Liver (tissue), 9 donors: ENCODE results near the gene UBR4. TPM values are rescaled to one million over a fixed set of nuclear protein-coding genes. Genes with fewer than 3 reads are reported as not detected.

Experiments used
- DNase-seq: peaks from one replicate; pipeline ENCODE4 v3.0.0-alpha.2; 2017; ENCODE audit warnings: low spot score
- H3K27ac ChIP-seq, 2 donors: one replicate each; pipeline ENCODE4 v1.7.0; 2013; ENCODE audit warnings: inconsistent platforms in 2 of 2, low read length in 2 of 2, control low read depth in 1 of 2, low read depth in 1 of 2, mild to moderate bottlenecking in 1 of 2
- H3K27me3 ChIP-seq, 4 donors: one replicate each; pipeline versions ENCODE4 v1.6.1 to v1.7.0; 2013; ENCODE audit warnings: low read length in 3 of 4, inconsistent platforms in 1 of 4, mild to moderate bottlenecking in 1 of 4, moderate library complexity in 1 of 4; ENCODE audit not compliant: control insufficient read depth in 4 of 4, insufficient read depth in 4 of 4
- H3K36me3 ChIP-seq, 4 donors: one replicate each; pipeline versions ENCODE4 v1.6.1 to v1.7.0; 2013; ENCODE audit warnings: low read length in 3 of 4, mild to moderate bottlenecking in 3 of 4, low read depth in 1 of 4, moderate library complexity in 1 of 4; ENCODE audit not compliant: control insufficient read depth in 4 of 4, insufficient read depth in 3 of 4
- H3K4me1 ChIP-seq, 4 donors: one replicate each; pipeline versions ENCODE4 v1.6.1 to v1.7.0; 2013; ENCODE audit warnings: low read length in 3 of 4, mild to moderate bottlenecking in 3 of 4, moderate library complexity in 1 of 4; ENCODE audit not compliant: control insufficient read depth in 4 of 4, insufficient read depth in 4 of 4
- H3K4me3 ChIP-seq, 3 donors: one replicate each; pipeline versions ENCODE4 v1.6.1 to v1.7.0; 2013; ENCODE audit warnings: low read length in 3 of 3, control low read depth in 1 of 3, low read depth in 1 of 3, mild to moderate bottlenecking in 1 of 3
- H3K9ac ChIP-seq, 2 donors: one replicate each; pipeline ENCODE4 v1.7.0; 2013; ENCODE audit warnings: low read length in 2 of 2, mild to moderate bottlenecking in 2 of 2, moderate library complexity in 2 of 2, control low read depth in 1 of 2, low read depth in 1 of 2
- H3K9me3 ChIP-seq, 4 donors: one replicate each; pipeline versions ENCODE4 v1.6.1 to v1.7.0; 2013; ENCODE audit warnings: low read length in 3 of 4; ENCODE audit not compliant: control insufficient read depth in 4 of 4
- EGR1 ChIP-seq, 2 donors: IDR thresholded peaks; 2 replicates each; pipeline ENCODE4 v1.6.1; 2016 to 2018; ENCODE audit warnings: antibody characterized with exemption in 2 of 2, low read depth in 2 of 2
- FOXA1 ChIP-seq: IDR thresholded peaks from 2 replicates; pipeline ENCODE4 v1.6.1; 2016; ENCODE audit warnings: antibody characterized with exemption
- FOXA2 ChIP-seq: IDR thresholded peaks from 2 replicates; pipeline ENCODE4 v1.6.1; 2016; ENCODE audit warnings: antibody characterized with exemption
- GABPA ChIP-seq, 2 donors: IDR thresholded peaks in 1 of 2; conservative IDR thresholded peaks in 1 of 2; 2 replicates each; pipeline ENCODE4 v1.6.1; 2016; ENCODE audit warnings: antibody characterized with exemption in 2 of 2, mild to moderate bottlenecking in 1 of 2, moderate library complexity in 1 of 2
- HNF4A ChIP-seq, 2 donors: conservative IDR thresholded peaks; 2 replicates each; pipeline ENCODE4 v1.6.1; 2016; ENCODE audit warnings: antibody characterized with exemption in 2 of 2, mild to moderate bottlenecking in 2 of 2
- HNF4G ChIP-seq: IDR thresholded peaks from 2 replicates; pipeline ENCODE4 v1.6.1; 2016; ENCODE audit warnings: antibody characterized with exemption
- JUND ChIP-seq, 2 donors: IDR thresholded peaks; 2 replicates each; pipeline ENCODE4 v1.6.1; 2016; ENCODE audit warnings: antibody characterized with exemption in 2 of 2
- NR2F2 ChIP-seq: IDR thresholded peaks from 2 replicates; pipeline ENCODE4 v1.6.1; 2016; ENCODE audit warnings: antibody characterized with exemption
- RAD21 ChIP-seq, 2 donors: IDR thresholded peaks; 2 replicates each; pipeline ENCODE4 v1.6.1; 2016; ENCODE audit warnings: antibody characterized with exemption in 2 of 2, mild to moderate bottlenecking in 2 of 2
- RXRA ChIP-seq, 2 donors: IDR thresholded peaks; 2 replicates each; pipeline ENCODE4 v1.6.1; 2017 to 2018; ENCODE audit warnings: antibody characterized with exemption in 2 of 2, mild to moderate bottlenecking in 1 of 2
- SP1 ChIP-seq: IDR thresholded peaks from 2 replicates; pipeline ENCODE4 v1.6.1; 2018; ENCODE audit warnings: antibody characterized with exemption, mild to moderate bottlenecking
- TAF1 ChIP-seq: conservative IDR thresholded peaks from 2 replicates; pipeline ENCODE4 v1.6.1; 2016; ENCODE audit warnings: antibody characterized with exemption, mild to moderate bottlenecking
- YY1 ChIP-seq: IDR thresholded peaks from 2 replicates; pipeline ENCODE4 v1.6.1; 2016; ENCODE audit warnings: antibody characterized with exemption, mild to moderate bottlenecking
- whole genome bisulfite sequencing: extraction: QIAGEN DNeasy Blood & Tissue Kit; methylation state at CpG from one replicate; pipeline ENCODE4 v1.1.7; 2013; 5-methylcytosine and 5-hydroxymethylcytosine counted together
- polyA plus RNA-seq, 2 donors: library from polyadenylated mRNA; stranded (reverse) in 1 of 2; unstranded in 1 of 2; fragments of 200-250 nt in 1 of 2; fragments of >200 nt in 1 of 2; fragmentation: Nextera tagmentation in 1 of 2; extraction: Ambion mirVana in 1 of 2; gene quantifications; one replicate each; pipeline versions ENCODE4 v1.2.1 to v1.2.3, GENCODE V29; 2013 to 2015
- total RNA-seq, 2 donors: library from RNA; depleted of rRNA; stranded (reverse); fragments of >200 nt; gene quantifications; one replicate each; pipeline ENCODE4 v1.2.3, GENCODE V29; 2014
- TF ChIP-seq, protein P1 (sequence below): fragments of 150-350 bp; IDR thresholded peaks from 2 replicates; pipeline ENCODE4 v1.5.1; 2017; ENCODE audit warnings: improper control_type of control experiment, low read depth, low read length; ENCODE audit not compliant: missing input control
- TF ChIP-seq, protein P2 (sequence below): IDR thresholded peaks from 2 replicates; pipeline ENCODE4 v1.6.1; 2016; ENCODE audit warnings: antibody characterized with exemption
- TF ChIP-seq, protein P3 (sequence below): IDR thresholded peaks from 2 replicates; pipeline ENCODE4 v1.6.1; 2016; ENCODE audit warnings: antibody characterized with exemption
- TF ChIP-seq, protein P4 (sequence below): IDR thresholded peaks from 2 replicates; pipeline ENCODE4 v1.6.1; 2016; ENCODE audit warnings: antibody characterized with exemption
- TF ChIP-seq, protein P5 (sequence below): IDR thresholded peaks from 2 replicates; pipeline ENCODE4 v1.6.1; 2016; ENCODE audit warnings: antibody characterized with exemption, mild to moderate bottlenecking
- donor health status: healthy.
- donor health status: healthy.
- donor health status: healthy.
- donor health status: healthy.
- donor health status: healthy.

UBR4 gene
- total and polyA plus RNA-seq, 4 donors: 45.4 to 156 (median 86.9) TPM

DNA sequence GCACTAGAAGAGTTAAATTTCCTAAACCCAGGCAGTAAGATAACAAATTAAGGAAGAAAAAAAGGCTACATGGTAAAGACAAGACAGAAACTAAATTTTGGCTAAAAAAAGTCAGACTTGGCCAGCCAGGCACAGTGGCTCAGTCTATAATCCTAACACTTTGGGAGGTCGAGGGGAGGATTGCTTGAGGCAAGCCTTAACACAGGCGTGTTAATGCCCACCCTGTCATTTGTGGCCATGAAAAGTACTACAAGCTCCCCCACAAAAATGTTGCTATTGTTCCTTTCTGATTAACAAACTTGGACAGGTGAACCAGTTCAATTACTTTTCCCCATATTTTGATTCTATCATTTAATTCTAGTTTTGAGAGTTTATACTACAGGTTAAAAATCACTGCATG, 32.3 kb downstream of the UBR4 start:
- H3K4me3 ChIP-seq: no peak overlapping the region
- H3K4me1 ChIP-seq: peaks cover 3 to 26% (median 16%) of the 10 kb centered on the region in 4 donors
- H3K27ac ChIP-seq: no peak overlapping the region
- no peak for DNase-seq
- TF ChIP-seq TAF1 (no peak), RXRA (IDR thresholded peaks at IDR 0.05) (no peak), NR2F2 (no peak), FOXA2 (no peak), HNF4A (conservative IDR thresholded peaks at IDR 0.05) (no peak), HNF4G (no peak), SP1 (no peak), GABPA (IDR thresholded peaks at IDR 0.05 in 1 of 2, conservative IDR thresholded peaks at IDR 0.05 in 1 of 2) (no peak), FOXA1 (no peak), YY1 (no peak), JUND (IDR thresholded peaks at IDR 0.05) (no peak), EGR1 (IDR thresholded peaks at IDR 0.05; ENCODE audit: low read depth in 2 of 2) (no peak), RAD21 (IDR thresholded peaks at IDR 0.05) (no peak)
- TF ChIP-seq, protein P1, sequence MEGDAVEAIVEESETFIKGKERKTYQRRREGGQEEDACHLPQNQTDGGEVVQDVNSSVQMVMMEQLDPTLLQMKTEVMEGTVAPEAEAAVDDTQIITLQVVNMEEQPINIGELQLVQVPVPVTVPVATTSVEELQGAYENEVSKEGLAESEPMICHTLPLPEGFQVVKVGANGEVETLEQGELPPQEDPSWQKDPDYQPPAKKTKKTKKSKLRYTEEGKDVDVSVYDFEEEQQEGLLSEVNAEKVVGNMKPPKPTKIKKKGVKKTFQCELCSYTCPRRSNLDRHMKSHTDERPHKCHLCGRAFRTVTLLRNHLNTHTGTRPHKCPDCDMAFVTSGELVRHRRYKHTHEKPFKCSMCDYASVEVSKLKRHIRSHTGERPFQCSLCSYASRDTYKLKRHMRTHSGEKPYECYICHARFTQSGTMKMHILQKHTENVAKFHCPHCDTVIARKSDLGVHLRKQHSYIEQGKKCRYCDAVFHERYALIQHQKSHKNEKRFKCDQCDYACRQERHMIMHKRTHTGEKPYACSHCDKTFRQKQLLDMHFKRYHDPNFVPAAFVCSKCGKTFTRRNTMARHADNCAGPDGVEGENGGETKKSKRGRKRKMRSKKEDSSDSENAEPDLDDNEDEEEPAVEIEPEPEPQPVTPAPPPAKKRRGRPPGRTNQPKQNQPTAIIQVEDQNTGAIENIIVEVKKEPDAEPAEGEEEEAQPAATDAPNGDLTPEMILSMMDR: no peak
- TF ChIP-seq, protein P2, sequence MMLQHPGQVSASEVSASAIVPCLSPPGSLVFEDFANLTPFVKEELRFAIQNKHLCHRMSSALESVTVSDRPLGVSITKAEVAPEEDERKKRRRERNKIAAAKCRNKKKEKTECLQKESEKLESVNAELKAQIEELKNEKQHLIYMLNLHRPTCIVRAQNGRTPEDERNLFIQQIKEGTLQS: no peak
- TF ChIP-seq, protein P3, sequence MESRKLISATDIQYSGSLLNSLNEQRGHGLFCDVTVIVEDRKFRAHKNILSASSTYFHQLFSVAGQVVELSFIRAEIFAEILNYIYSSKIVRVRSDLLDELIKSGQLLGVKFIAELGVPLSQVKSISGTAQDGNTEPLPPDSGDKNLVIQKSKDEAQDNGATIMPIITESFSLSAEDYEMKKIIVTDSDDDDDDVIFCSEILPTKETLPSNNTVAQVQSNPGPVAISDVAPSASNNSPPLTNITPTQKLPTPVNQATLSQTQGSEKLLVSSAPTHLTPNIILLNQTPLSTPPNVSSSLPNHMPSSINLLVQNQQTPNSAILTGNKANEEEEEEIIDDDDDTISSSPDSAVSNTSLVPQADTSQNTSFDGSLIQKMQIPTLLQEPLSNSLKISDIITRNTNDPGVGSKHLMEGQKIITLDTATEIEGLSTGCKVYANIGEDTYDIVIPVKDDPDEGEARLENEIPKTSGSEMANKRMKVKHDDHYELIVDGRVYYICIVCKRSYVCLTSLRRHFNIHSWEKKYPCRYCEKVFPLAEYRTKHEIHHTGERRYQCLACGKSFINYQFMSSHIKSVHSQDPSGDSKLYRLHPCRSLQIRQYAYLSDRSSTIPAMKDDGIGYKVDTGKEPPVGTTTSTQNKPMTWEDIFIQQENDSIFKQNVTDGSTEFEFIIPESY: no peak
- TF ChIP-seq, protein P4, sequence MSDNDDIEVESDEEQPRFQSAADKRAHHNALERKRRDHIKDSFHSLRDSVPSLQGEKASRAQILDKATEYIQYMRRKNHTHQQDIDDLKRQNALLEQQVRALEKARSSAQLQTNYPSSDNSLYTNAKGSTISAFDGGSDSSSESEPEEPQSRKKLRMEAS: no peak
- TF ChIP-seq, protein P5, sequence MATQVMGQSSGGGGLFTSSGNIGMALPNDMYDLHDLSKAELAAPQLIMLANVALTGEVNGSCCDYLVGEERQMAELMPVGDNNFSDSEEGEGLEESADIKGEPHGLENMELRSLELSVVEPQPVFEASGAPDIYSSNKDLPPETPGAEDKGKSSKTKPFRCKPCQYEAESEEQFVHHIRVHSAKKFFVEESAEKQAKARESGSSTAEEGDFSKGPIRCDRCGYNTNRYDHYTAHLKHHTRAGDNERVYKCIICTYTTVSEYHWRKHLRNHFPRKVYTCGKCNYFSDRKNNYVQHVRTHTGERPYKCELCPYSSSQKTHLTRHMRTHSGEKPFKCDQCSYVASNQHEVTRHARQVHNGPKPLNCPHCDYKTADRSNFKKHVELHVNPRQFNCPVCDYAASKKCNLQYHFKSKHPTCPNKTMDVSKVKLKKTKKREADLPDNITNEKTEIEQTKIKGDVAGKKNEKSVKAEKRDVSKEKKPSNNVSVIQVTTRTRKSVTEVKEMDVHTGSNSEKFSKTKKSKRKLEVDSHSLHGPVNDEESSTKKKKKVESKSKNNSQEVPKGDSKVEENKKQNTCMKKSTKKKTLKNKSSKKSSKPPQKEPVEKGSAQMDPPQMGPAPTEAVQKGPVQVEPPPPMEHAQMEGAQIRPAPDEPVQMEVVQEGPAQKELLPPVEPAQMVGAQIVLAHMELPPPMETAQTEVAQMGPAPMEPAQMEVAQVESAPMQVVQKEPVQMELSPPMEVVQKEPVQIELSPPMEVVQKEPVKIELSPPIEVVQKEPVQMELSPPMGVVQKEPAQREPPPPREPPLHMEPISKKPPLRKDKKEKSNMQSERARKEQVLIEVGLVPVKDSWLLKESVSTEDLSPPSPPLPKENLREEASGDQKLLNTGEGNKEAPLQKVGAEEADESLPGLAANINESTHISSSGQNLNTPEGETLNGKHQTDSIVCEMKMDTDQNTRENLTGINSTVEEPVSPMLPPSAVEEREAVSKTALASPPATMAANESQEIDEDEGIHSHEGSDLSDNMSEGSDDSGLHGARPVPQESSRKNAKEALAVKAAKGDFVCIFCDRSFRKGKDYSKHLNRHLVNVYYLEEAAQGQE: no peak
- WGBS: 87% methylated on average over 2 of the region's 2 CpGs
- no peaks in the 10 kb centered on the region for H3K27me3 ChIP-seq
- H3K9me3 ChIP-seq: no peaks in the 10 kb centered on the region
- peaks cover 17 to 61% (median 60%) of the 10 kb centered on the region in 4 donors for H3K36me3 ChIP-seq
- H3K9ac ChIP-seq: no peak overlapping the region
